ENCODE results near the gene RELL2. TPM values are rescaled to one million over a fixed set of nuclear protein-coding genes. Genes with fewer than 3 reads are reported as not detected.

Gene RELL2
- total RNA-seq, 1 experiment from 2014 or later = 23.8 TPM

- POLR2A ChIA-PET = interaction anchor here (0.5 to 3.3 kb wide), 7 partner anchors 12 to 544 kb away, joined by 3 to 36 read pairs (median 3); partner anchors contain the start of genes DIAPH1, FCHSD1 and PCDHB2
- H3K4me1 Mint-ChIP-seq = peaks cover 26% of the 10 kb centered on the region
- TF ChIP-seq ZNF416 (CRISPR knock-in tag; IDR thresholded peaks at IDR 0.05) = peak; percentile 60; the same call in 1 of the 2 replicates
- TF ChIP-seq FOXK1 (CRISPR knock-in tag; IDR thresholded peaks at IDR 0.05) = peak; percentile 54; the same call in 1 of the 2 replicates
- TF ChIP-seq KAT7 (CRISPR knock-in tag; IDR thresholded peaks at IDR 0.05; ENCODE audit: borderline replicate concordance) = no peak
- TF ChIP-seq, protein P1, sequence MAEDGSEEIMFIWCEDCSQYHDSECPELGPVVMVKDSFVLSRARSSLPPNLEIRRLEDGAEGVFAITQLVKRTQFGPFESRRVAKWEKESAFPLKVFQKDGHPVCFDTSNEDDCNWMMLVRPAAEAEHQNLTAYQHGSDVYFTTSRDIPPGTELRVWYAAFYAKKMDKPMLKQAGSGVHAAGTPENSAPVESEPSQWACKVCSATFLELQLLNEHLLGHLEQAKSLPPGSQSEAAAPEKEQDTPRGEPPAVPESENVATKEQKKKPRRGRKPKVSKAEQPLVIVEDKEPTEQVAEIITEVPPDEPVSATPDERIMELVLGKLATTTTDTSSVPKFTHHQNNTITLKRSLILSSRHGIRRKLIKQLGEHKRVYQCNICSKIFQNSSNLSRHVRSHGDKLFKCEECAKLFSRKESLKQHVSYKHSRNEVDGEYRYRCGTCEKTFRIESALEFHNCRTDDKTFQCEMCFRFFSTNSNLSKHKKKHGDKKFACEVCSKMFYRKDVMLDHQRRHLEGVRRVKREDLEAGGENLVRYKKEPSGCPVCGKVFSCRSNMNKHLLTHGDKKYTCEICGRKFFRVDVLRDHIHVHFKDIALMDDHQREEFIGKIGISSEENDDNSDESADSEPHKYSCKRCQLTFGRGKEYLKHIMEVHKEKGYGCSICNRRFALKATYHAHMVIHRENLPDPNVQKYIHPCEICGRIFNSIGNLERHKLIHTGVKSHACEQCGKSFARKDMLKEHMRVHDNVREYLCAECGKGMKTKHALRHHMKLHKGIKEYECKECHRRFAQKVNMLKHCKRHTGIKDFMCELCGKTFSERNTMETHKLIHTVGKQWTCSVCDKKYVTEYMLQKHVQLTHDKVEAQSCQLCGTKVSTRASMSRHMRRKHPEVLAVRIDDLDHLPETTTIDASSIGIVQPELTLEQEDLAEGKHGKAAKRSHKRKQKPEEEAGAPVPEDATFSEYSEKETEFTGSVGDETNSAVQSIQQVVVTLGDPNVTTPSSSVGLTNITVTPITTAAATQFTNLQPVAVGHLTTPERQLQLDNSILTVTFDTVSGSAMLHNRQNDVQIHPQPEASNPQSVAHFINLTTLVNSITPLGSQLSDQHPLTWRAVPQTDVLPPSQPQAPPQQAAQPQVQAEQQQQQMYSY (CRISPR knock-in tag; IDR thresholded peaks at IDR 0.05) = no peak
- no peak for TF ChIP-seq HMGA2 (CRISPR knock-in tag; IDR thresholded peaks at IDR 0.05)
- TF ChIP-seq, protein P2, sequence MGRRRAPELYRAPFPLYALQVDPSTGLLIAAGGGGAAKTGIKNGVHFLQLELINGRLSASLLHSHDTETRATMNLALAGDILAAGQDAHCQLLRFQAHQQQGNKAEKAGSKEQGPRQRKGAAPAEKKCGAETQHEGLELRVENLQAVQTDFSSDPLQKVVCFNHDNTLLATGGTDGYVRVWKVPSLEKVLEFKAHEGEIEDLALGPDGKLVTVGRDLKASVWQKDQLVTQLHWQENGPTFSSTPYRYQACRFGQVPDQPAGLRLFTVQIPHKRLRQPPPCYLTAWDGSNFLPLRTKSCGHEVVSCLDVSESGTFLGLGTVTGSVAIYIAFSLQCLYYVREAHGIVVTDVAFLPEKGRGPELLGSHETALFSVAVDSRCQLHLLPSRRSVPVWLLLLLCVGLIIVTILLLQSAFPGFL (CRISPR knock-in tag; IDR thresholded peaks at IDR 0.05; ENCODE audit: borderline replicate concordance) = no peak
- TF ChIP-seq ZNF423 (CRISPR knock-in tag; IDR thresholded peaks at IDR 0.05) = 0 out of 2 replicates have a peak, but pooled peaks have one; percentile 38
- TF ChIP-seq SMAD4 (CRISPR knock-in tag; IDR thresholded peaks at IDR 0.05) = no peak
- no peak for TF ChIP-seq ZNF396 (CRISPR knock-in tag; IDR thresholded peaks at IDR 0.05; ENCODE audit: borderline replicate concordance)
- TF ChIP-seq FOXP1 (CRISPR knock-in tag; IDR thresholded peaks at IDR 0.05; ENCODE audit: borderline replicate concordance) = peak; percentile 57; the same call in 1 of the 2 replicates
- TF ChIP-seq NFYB (CRISPR knock-in tag; conservative IDR thresholded peaks at IDR 0.05; ENCODE audit: low read depth) = 0 out of 2 replicates have a peak, but pooled peaks have one; percentile 6
- TF ChIP-seq NFE2L1 (CRISPR knock-in tag; IDR thresholded peaks at IDR 0.05) = 0 out of 2 replicates have a peak, but pooled peaks have one; percentile 8
- peak; percentile 70 for TF ChIP-seq TEAD1 (CRISPR knock-in tag; IDR thresholded peaks at IDR 0.05)
- peak; percentile 38; the same call in 1 of the 2 replicates for TF ChIP-seq IRF1 (CRISPR knock-in tag; IDR thresholded peaks at IDR 0.05)
- TF ChIP-seq SP1 (CRISPR knock-in tag; conservative IDR thresholded peaks at IDR 0.05) = peak; percentile 55; the same call in 1 of the 2 replicates
- no peak for TF ChIP-seq NR2C2 (CRISPR knock-in tag; IDR thresholded peaks at IDR 0.05)
- peak; percentile 4; the same call in 1 of the 2 replicates for TF ChIP-seq NFATC4 (CRISPR knock-in tag; IDR thresholded peaks at IDR 0.05)
- TF ChIP-seq, protein P3, sequence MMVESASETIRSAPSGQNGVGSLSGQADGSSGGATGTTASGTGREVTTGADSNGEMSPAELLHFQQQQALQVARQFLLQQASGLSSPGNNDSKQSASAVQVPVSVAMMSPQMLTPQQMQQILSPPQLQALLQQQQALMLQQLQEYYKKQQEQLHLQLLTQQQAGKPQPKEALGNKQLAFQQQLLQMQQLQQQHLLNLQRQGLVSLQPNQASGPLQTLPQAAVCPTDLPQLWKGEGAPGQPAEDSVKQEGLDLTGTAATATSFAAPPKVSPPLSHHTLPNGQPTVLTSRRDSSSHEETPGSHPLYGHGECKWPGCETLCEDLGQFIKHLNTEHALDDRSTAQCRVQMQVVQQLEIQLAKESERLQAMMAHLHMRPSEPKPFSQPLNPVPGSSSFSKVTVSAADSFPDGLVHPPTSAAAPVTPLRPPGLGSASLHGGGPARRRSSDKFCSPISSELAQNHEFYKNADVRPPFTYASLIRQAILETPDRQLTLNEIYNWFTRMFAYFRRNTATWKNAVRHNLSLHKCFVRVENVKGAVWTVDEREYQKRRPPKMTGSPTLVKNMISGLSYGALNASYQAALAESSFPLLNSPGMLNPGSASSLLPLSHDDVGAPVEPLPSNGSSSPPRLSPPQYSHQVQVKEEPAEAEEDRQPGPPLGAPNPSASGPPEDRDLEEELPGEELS (CRISPR knock-in tag; IDR thresholded peaks at IDR 0.05) = no peak
- TF ChIP-seq ZBTB21 (CRISPR knock-in tag; IDR thresholded peaks at IDR 0.05; ENCODE audit: borderline replicate concordance) = no peak
- 0 out of 2 replicates have a peak, but pooled peaks have one; percentile 20 for TF ChIP-seq TCF7 (CRISPR knock-in tag; IDR thresholded peaks at IDR 0.05; ENCODE audit: low read depth)
- peak; percentile 61; the same call in 1 of the 2 replicates for TF ChIP-seq EMX1 (CRISPR knock-in tag; IDR thresholded peaks at IDR 0.05)
- TF ChIP-seq, protein P4, sequence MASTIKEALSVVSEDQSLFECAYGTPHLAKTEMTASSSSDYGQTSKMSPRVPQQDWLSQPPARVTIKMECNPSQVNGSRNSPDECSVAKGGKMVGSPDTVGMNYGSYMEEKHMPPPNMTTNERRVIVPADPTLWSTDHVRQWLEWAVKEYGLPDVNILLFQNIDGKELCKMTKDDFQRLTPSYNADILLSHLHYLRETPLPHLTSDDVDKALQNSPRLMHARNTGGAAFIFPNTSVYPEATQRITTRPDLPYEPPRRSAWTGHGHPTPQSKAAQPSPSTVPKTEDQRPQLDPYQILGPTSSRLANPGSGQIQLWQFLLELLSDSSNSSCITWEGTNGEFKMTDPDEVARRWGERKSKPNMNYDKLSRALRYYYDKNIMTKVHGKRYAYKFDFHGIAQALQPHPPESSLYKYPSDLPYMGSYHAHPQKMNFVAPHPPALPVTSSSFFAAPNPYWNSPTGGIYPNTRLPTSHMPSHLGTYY (CRISPR knock-in tag; IDR thresholded peaks at IDR 0.05) = peak; percentile 10; the same call in 1 of the 2 replicates
- TF ChIP-seq TP53 (CRISPR knock-in tag; IDR thresholded peaks at IDR 0.05) = peak; percentile 66; the same call in 1 of the 2 replicates
- TF ChIP-seq, protein P5, sequence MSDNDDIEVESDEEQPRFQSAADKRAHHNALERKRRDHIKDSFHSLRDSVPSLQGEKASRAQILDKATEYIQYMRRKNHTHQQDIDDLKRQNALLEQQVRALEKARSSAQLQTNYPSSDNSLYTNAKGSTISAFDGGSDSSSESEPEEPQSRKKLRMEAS (CRISPR knock-in tag; IDR thresholded peaks at IDR 0.05) = peak; percentile 83
Measured at GRCh38 chr5:141637767-141638419, 1.1 kb downstream of the RELL2 start.

More at GRCh38 chr5:141637767-141638419, 1.1 kb downstream of the RELL2 start:
- Mint-ChIP-seq H3K27ac (peak overlapping the region; percentile 36; the same call in 1 of the 2 replicates), H3K4me3 (peak overlapping the region; percentile 81), H3K9me3 (no peaks in the 10 kb centered on the region), H3K27me3 (ENCODE audit: low read depth) (no peaks in the 10 kb centered on the region), H3K36me3 (peaks cover 12% of the 10 kb centered on the region)
- CTCF ChIA-PET = interaction anchor here (0.6 to 3.9 kb wide), 26 partner anchors 8 to 374 kb away, joined by 3 to 106 read pairs (median 7); partner anchors contain the start of genes ARAP3, DIAPH1, FCHSD1 and PCDH1
- DNase-seq (ENCODE audit: low spot score) (peak; percentile 94), ATAC-seq (peak; percentile 60)

Data from WTC11 (cell line).